ENCODE data around the gene PHKA1.
"Not testable (repeated sequence)": the region's sequence is repeated elsewhere in the genome, so short reads cannot be mapped to it uniquely, and the experiment has no call there.

Gene PHKA1

GRCh38 chrX:72663737-72664136 is 50.4 kb downstream of the PHKA1 start:
- DNase-seq = no peak

GRCh38 chrX:72662020-72662747 is 51.9 kb downstream of the PHKA1 start:
- DNase-seq = no peak

GRCh38 chrX:72659723-72660122 is 54.4 kb downstream of the PHKA1 start:
- no peak for DNase-seq

GRCh38 chrX:72652082-72652481 is 62.0 kb downstream of the PHKA1 start:
- DNase-seq = no peak

GRCh38 chrX:72644946-72645345 is 69.2 kb downstream of the PHKA1 start:
- DNase-seq = peak; percentile 36

GRCh38 chrX:72641611-72642010 is 72.5 kb downstream of the PHKA1 start:
- peak; percentile 71 for DNase-seq

- DNase-seq = no peak
These were observed 78.2 kb downstream of the PHKA1 start for GRCh38 chrX:72635930-72636329.

- peak; percentile 11 for DNase-seq
These were observed 79.8 kb downstream of the PHKA1 start for GRCh38 chrX:72634331-72634730.

GRCh38 chrX:72630185-72630584 is 83.9 kb downstream of the PHKA1 start:
- no peak for DNase-seq

- no peak for DNase-seq
These were observed 89.9 kb downstream of the PHKA1 start for GRCh38 chrX:72624194-72624593.

GRCh38 chrX:72621625-72622485 is 92.3 kb downstream of the PHKA1 start:
- DNase-seq = no peak

GRCh38 chrX:72621163-72621562 is 92.9 kb downstream of the PHKA1 start:
- DNase-seq = no peak

GRCh38 chrX:72620550-72621145 is 93.5 kb downstream of the PHKA1 start:
- DNase-seq = peak; percentile 13

GRCh38 chrX:72609313-72609712 is 104.8 kb downstream of the PHKA1 start:
- no peak for DNase-seq

GRCh38 chrX:72604705-72605104 is 109.4 kb downstream of the PHKA1 start:
- DNase-seq = peak; percentile 9

GRCh38 chrX:72604112-72604511 is 110.0 kb downstream of the PHKA1 start:
- peak; percentile 48 for DNase-seq

- DNase-seq = not testable (repeated sequence)
These were observed 123.1 kb downstream of the PHKA1 start for GRCh38 chrX:72591038-72591437.

GRCh38 chrX:72584163-72584562 is 129.9 kb downstream of the PHKA1 start:
- DNase-seq = no peak

- DNase-seq = peak; percentile 49
These were observed 137.8 kb downstream of the PHKA1 start for GRCh38 chrX:72576141-72576894.

GRCh38 chrX:72573158-72573511 is 141.0 kb downstream of the PHKA1 start:
- DNase-seq = no peak

- DNase-seq = peak; percentile 73
These were observed 141.6 kb downstream of the PHKA1 start, which contains the start of gene HDAC8 for GRCh38 chrX:72572248-72573157. TSS of gene HDAC8 (minus strand) at chrX:72572843. CDS start at chrX:72572761, 82 bp downstream.

- DNase-seq = no peak
These were observed 144.3 kb downstream of the PHKA1 start for GRCh38 chrX:72569786-72570185.

Measured in inflammatory macrophage treated with lipopolysaccharide for 4 hours (primary cell).